ENCODE data around the gene FBN3. TPM values are rescaled to one million over a fixed set of nuclear protein-coding genes. Genes with fewer than 3 reads are reported as not detected.
"Not testable (repeated sequence)": the region's sequence is repeated elsewhere in the genome, so short reads cannot be mapped to it uniquely, and the experiment has no call there.

FBN3 gene
- polyA plus RNA-seq, 1 donor (not counting 4 experiments of a cell fraction or from before 2014, with no cell fraction given) = not detected

- Histone ChIP-seq H3K27ac (ENCODE audit: control insufficient read depth, insufficient read depth, low read length) (no peak overlapping the region), H2AFZ (ENCODE audit: control insufficient read depth, low read length) (no peak overlapping the region), H4K20me1 (ENCODE audit: control insufficient read depth, extremely low read depth, insufficient read depth, low read length) (no peaks in the 10 kb centered on the region), H3K9me1 (ENCODE audit: control insufficient read depth, extremely low read depth, insufficient read depth, low read length) (no peaks in the 10 kb centered on the region), H3K79me2 (ENCODE audit: control insufficient read depth, insufficient read depth, low read length) (no peaks in the 10 kb centered on the region), H3K9me3 (ENCODE audit: control insufficient read depth, low read depth, low read length) (no peaks in the 10 kb centered on the region), H3K4me1 (ENCODE audit: control insufficient read depth, extremely low read depth, insufficient read depth, low read length) (peaks cover 4% of the 10 kb centered on the region), H3K9ac (ENCODE audit: control insufficient read depth, extremely low read depth, insufficient read depth, low read length) (no peak overlapping the region), H3K36me3 (ENCODE audit: control insufficient read depth in 2 of 2, extremely low read depth in 1 of 2, insufficient read depth in 2 of 2, low read length in 2 of 2) (no peaks in the 10 kb centered on the region), H3K4me2 (ENCODE audit: control insufficient read depth, extremely low read depth, insufficient read depth, low read depth, low read length) (no peak overlapping the region), H3K27me3 (ENCODE audit: control insufficient read depth, extremely low read depth, insufficient read depth, low read length) (no peaks in the 10 kb centered on the region), H3K4me3 (ENCODE audit: control insufficient read depth in 2 of 3, extremely low read depth in 1 of 3, insufficient read depth in 2 of 3, low read depth in 1 of 3, low read length in 3 of 3) (no peak overlapping the region)
- no peak for FAIRE-seq
- TF ChIP-seq EZH2 (IDR thresholded peaks at IDR 0.05; ENCODE audit: low read length) (no peak), CTCF (optimal IDR thresholded peaks at IDR 0.05 in 1 of 3, IDR thresholded peaks at IDR 0.05 in 1 of 3, conservative IDR thresholded peaks at IDR 0.05 in 1 of 3; ENCODE audit: extremely low read depth in 1 of 3, insufficient read depth in 2 of 3, low read length in 3 of 3) (no peak)
- no peak for DNase-seq (ENCODE audit: low read depth, low spot score)
- dilution Hi-C loops (cut with MboI; ENCODE audit: extremely low pct_ligation_motif_present, low sequenced_read_pairs) = no loop called here
These were observed 14.4 kb upstream of the FBN3 start for GRCh38 chr19:8163759-8164158.

- Histone ChIP-seq H3K27me3 (ENCODE audit: control insufficient read depth, extremely low read depth, insufficient read depth, low read length) (no peaks in the 10 kb centered on the region), H3K4me3 (ENCODE audit: control insufficient read depth in 2 of 3, extremely low read depth in 1 of 3, insufficient read depth in 2 of 3, low read depth in 1 of 3, low read length in 3 of 3) (no peak overlapping the region), H3K9me3 (ENCODE audit: control insufficient read depth, low read depth, low read length) (no peaks in the 10 kb centered on the region), H4K20me1 (ENCODE audit: control insufficient read depth, extremely low read depth, insufficient read depth, low read length) (no peaks in the 10 kb centered on the region), H3K4me1 (ENCODE audit: control insufficient read depth, extremely low read depth, insufficient read depth, low read length) (peaks cover 4% of the 10 kb centered on the region), H3K36me3 (ENCODE audit: control insufficient read depth in 2 of 2, extremely low read depth in 1 of 2, insufficient read depth in 2 of 2, low read length in 2 of 2) (no peaks in the 10 kb centered on the region), H2AFZ (ENCODE audit: control insufficient read depth, low read length) (no peak overlapping the region), H3K27ac (ENCODE audit: control insufficient read depth, insufficient read depth, low read length) (no peak overlapping the region), H3K4me2 (ENCODE audit: control insufficient read depth, extremely low read depth, insufficient read depth, low read depth, low read length) (no peak overlapping the region), H3K9ac (ENCODE audit: control insufficient read depth, extremely low read depth, insufficient read depth, low read length) (no peak overlapping the region), H3K9me1 (ENCODE audit: control insufficient read depth, extremely low read depth, insufficient read depth, low read length) (no peaks in the 10 kb centered on the region), H3K79me2 (ENCODE audit: control insufficient read depth, insufficient read depth, low read length) (no peaks in the 10 kb centered on the region)
- dilution Hi-C loops (cut with MboI; ENCODE audit: extremely low pct_ligation_motif_present, low sequenced_read_pairs) = no loop called here
- no peak for DNase-seq (ENCODE audit: low read depth, low spot score)
- no peak for FAIRE-seq
- TF ChIP-seq CTCF (optimal IDR thresholded peaks at IDR 0.05 in 1 of 3, IDR thresholded peaks at IDR 0.05 in 1 of 3, conservative IDR thresholded peaks at IDR 0.05 in 1 of 3; ENCODE audit: extremely low read depth in 1 of 3, insufficient read depth in 2 of 3, low read length in 3 of 3) (no peak), EZH2 (IDR thresholded peaks at IDR 0.05; ENCODE audit: low read length) (no peak)
These were observed 11.8 kb upstream of the FBN3 start for GRCh38 chr19:8161135-8161646.

GRCh38 chr19:8159322-8159721, 9.9 kb upstream of the FBN3 start:
- H3K4me2 ChIP-seq (ENCODE audit: control insufficient read depth, extremely low read depth, insufficient read depth, low read depth, low read length); H3K4me3 ChIP-seq (ENCODE audit: control insufficient read depth in 2 of 3, extremely low read depth in 1 of 3, insufficient read depth in 2 of 3, low read depth in 1 of 3, low read length in 3 of 3); FAIRE-seq; H3K36me3 ChIP-seq (ENCODE audit: control insufficient read depth in 2 of 2, extremely low read depth in 1 of 2, insufficient read depth in 2 of 2, low read length in 2 of 2); H3K9ac ChIP-seq (ENCODE audit: control insufficient read depth, extremely low read depth, insufficient read depth, low read length); H4K20me1 ChIP-seq (ENCODE audit: control insufficient read depth, extremely low read depth, insufficient read depth, low read length); H2AFZ ChIP-seq (ENCODE audit: control insufficient read depth, low read length); H3K27me3 ChIP-seq (ENCODE audit: control insufficient read depth, extremely low read depth, insufficient read depth, low read length); H3K9me3 ChIP-seq (ENCODE audit: control insufficient read depth, low read depth, low read length); DNase-seq (ENCODE audit: low read depth, low spot score); dilution Hi-C loops (cut with MboI; ENCODE audit: extremely low pct_ligation_motif_present, low sequenced_read_pairs); H3K79me2 ChIP-seq (ENCODE audit: control insufficient read depth, insufficient read depth, low read length); H3K27ac ChIP-seq (ENCODE audit: control insufficient read depth, insufficient read depth, low read length); H3K9me1 ChIP-seq (ENCODE audit: control insufficient read depth, extremely low read depth, insufficient read depth, low read length): not testable (repeated sequence)
- H3K4me1 ChIP-seq (ENCODE audit: control insufficient read depth, extremely low read depth, insufficient read depth, low read length) = peaks cover 13% of the 10 kb centered on the region

All from keratinocyte (primary cell).